ENCODE results near the gene MICAL2.
A peak's percentile ranks its signal among the peaks of the same experiment; 100 is the strongest.

MICAL2 gene

DNA sequence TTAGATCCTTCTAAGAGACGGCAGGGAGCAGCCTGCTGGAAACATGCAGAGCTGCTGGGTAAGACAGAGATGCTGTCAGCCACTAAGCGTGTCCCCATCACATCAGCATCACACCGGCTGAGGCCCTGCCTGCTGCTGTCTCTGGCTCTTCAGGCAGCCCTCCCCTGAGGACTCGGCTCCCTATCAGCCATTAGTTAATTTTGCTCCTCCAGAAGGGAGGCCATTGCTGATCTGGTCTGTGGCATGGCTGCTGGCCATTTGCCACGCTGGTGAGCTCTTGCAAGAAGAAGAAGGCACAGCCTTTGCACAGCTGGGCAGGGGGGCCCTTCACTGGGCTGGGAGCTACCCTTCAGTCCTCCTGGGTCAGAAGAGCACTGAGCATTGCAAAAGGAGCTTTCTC, 135.8 kb downstream of the MICAL2 start:
- TF ChIP-seq MAX (IDR thresholded peaks at IDR 0.05) (no peak), CREB1 (IDR thresholded peaks at IDR 0.05; ENCODE audit: low read depth) (no peak), YY1 (IDR thresholded peaks at IDR 0.05; ENCODE audit: low read depth) (no peak), ZBTB7A (IDR thresholded peaks at IDR 0.05; ENCODE audit: low read depth) (no peak), TAF1 (IDR thresholded peaks at IDR 0.05; ENCODE audit: low read depth) (no peak), EP300 (IDR thresholded peaks at IDR 0.05; ENCODE audit: borderline replicate concordance) (no peak), RAD21 (IDR thresholded peaks at IDR 0.05; ENCODE audit: low read depth) (no peak), TEAD4 (IDR thresholded peaks at IDR 0.05) (no peak), NFIC (IDR thresholded peaks at IDR 0.05) (no peak), CEBPB (IDR thresholded peaks at IDR 0.05) (no peak), TCF12 (IDR thresholded peaks at IDR 0.05; ENCODE audit: low read depth) (no peak), FOXM1 (IDR thresholded peaks at IDR 0.05; ENCODE audit: borderline replicate concordance, low read depth) (no peak), EGR1 (IDR thresholded peaks at IDR 0.05) (no peak)
- TF ChIP-seq, protein P1, sequence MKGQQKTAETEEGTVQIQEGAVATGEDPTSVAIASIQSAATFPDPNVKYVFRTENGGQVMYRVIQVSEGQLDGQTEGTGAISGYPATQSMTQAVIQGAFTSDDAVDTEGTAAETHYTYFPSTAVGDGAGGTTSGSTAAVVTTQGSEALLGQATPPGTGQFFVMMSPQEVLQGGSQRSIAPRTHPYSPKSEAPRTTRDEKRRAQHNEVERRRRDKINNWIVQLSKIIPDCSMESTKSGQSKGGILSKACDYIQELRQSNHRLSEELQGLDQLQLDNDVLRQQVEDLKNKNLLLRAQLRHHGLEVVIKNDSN (IDR thresholded peaks at IDR 0.05) = no peak
- TF ChIP-seq, protein P2, sequence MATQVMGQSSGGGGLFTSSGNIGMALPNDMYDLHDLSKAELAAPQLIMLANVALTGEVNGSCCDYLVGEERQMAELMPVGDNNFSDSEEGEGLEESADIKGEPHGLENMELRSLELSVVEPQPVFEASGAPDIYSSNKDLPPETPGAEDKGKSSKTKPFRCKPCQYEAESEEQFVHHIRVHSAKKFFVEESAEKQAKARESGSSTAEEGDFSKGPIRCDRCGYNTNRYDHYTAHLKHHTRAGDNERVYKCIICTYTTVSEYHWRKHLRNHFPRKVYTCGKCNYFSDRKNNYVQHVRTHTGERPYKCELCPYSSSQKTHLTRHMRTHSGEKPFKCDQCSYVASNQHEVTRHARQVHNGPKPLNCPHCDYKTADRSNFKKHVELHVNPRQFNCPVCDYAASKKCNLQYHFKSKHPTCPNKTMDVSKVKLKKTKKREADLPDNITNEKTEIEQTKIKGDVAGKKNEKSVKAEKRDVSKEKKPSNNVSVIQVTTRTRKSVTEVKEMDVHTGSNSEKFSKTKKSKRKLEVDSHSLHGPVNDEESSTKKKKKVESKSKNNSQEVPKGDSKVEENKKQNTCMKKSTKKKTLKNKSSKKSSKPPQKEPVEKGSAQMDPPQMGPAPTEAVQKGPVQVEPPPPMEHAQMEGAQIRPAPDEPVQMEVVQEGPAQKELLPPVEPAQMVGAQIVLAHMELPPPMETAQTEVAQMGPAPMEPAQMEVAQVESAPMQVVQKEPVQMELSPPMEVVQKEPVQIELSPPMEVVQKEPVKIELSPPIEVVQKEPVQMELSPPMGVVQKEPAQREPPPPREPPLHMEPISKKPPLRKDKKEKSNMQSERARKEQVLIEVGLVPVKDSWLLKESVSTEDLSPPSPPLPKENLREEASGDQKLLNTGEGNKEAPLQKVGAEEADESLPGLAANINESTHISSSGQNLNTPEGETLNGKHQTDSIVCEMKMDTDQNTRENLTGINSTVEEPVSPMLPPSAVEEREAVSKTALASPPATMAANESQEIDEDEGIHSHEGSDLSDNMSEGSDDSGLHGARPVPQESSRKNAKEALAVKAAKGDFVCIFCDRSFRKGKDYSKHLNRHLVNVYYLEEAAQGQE (IDR thresholded peaks at IDR 0.05; ENCODE audit: low read depth) = no peak

- TF ChIP-seq ZBTB7A (IDR thresholded peaks at IDR 0.05; ENCODE audit: low read depth) (no peak), EP300 (IDR thresholded peaks at IDR 0.05; ENCODE audit: borderline replicate concordance) (no peak), EGR1 (IDR thresholded peaks at IDR 0.05) (no peak), YY1 (IDR thresholded peaks at IDR 0.05; ENCODE audit: low read depth) (no peak), TCF12 (IDR thresholded peaks at IDR 0.05; ENCODE audit: low read depth) (no peak), TAF1 (IDR thresholded peaks at IDR 0.05; ENCODE audit: low read depth) (no peak), NFIC (IDR thresholded peaks at IDR 0.05) (no peak), FOXM1 (IDR thresholded peaks at IDR 0.05; ENCODE audit: borderline replicate concordance, low read depth) (no peak), CEBPB (IDR thresholded peaks at IDR 0.05) (no peak), MAX (IDR thresholded peaks at IDR 0.05) (no peak), RAD21 (IDR thresholded peaks at IDR 0.05; ENCODE audit: low read depth) (no peak)
- TF ChIP-seq, protein P1 (IDR thresholded peaks at IDR 0.05) = no peak
Measured at GRCh38 chr11:12246989-12247388, 136.6 kb downstream of the MICAL2 start.

- TF ChIP-seq CEBPB (IDR thresholded peaks at IDR 0.05) = no peak
- TF ChIP-seq, protein P1 (IDR thresholded peaks at IDR 0.05) = no peak
- TF ChIP-seq NFIC (IDR thresholded peaks at IDR 0.05) = no peak
- no peak for TF ChIP-seq EGR1 (IDR thresholded peaks at IDR 0.05)
- TF ChIP-seq MAX (IDR thresholded peaks at IDR 0.05) = no peak
- TF ChIP-seq TAF1 (IDR thresholded peaks at IDR 0.05; ENCODE audit: low read depth) = no peak
Measured at GRCh38 chr11:12247543-12248254, 137.3 kb downstream of the MICAL2 start.

DNA sequence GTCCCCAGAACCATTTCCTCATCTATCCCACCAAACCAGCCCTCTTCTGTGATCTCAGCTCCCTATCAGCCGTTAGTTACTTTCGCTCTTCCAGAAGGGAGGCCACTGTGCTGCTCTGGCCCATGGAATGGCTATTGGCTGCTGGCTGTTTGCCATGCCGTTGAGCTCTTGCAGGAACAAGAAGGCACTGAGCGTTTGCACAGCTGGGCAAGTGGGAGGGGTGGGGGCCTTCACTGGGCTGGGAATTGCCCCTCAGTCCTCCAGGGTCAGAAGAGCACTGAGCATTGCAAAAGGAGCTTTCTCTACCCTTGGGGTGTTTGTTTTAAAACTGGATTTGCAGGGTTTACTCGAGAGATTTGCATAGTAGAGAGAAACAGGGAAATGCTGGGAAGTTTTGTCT, 137.9 kb downstream of the MICAL2 start:
- TF ChIP-seq YY1 (IDR thresholded peaks at IDR 0.05; ENCODE audit: low read depth) (no peak), MAX (IDR thresholded peaks at IDR 0.05) (peak; percentile 13; the same call in 1 of the 2 replicates), NFIC (IDR thresholded peaks at IDR 0.05) (peak; percentile 47; the same call in 1 of the 2 replicates), CEBPB (IDR thresholded peaks at IDR 0.05) (no peak), FOXM1 (IDR thresholded peaks at IDR 0.05; ENCODE audit: borderline replicate concordance, low read depth) (no peak), TCF12 (IDR thresholded peaks at IDR 0.05; ENCODE audit: low read depth) (peak; percentile 63)
- TF ChIP-seq, protein P2 (IDR thresholded peaks at IDR 0.05; ENCODE audit: low read depth) = no peak

- peak; percentile 99 for TF ChIP-seq NFIC (IDR thresholded peaks at IDR 0.05)
- TF ChIP-seq CREB1 (IDR thresholded peaks at IDR 0.05; ENCODE audit: low read depth) = no peak
- no peak for TF ChIP-seq ZBTB7A (IDR thresholded peaks at IDR 0.05; ENCODE audit: low read depth)
- TF ChIP-seq, protein P2 (IDR thresholded peaks at IDR 0.05; ENCODE audit: low read depth) = no peak
- peak; percentile 100 for TF ChIP-seq MAX (IDR thresholded peaks at IDR 0.05)
- TF ChIP-seq TAF1 (IDR thresholded peaks at IDR 0.05; ENCODE audit: low read depth) = 0 out of 2 replicates have a peak, but pooled peaks have one; percentile 22
- peak; percentile 99 for TF ChIP-seq TCF12 (IDR thresholded peaks at IDR 0.05; ENCODE audit: low read depth)
- peak; percentile 60; the same call in 1 of the 2 replicates for TF ChIP-seq FOXM1 (IDR thresholded peaks at IDR 0.05; ENCODE audit: borderline replicate concordance, low read depth)
- 0 out of 2 replicates have a peak, but pooled peaks have one; percentile 15 for TF ChIP-seq CEBPB (IDR thresholded peaks at IDR 0.05)
- TF ChIP-seq, protein P1 (IDR thresholded peaks at IDR 0.05) = peak; percentile 88
- TF ChIP-seq EGR1 (IDR thresholded peaks at IDR 0.05) = no peak
- peak; percentile 85 for TF ChIP-seq TEAD4 (IDR thresholded peaks at IDR 0.05)
- TF ChIP-seq EP300 (IDR thresholded peaks at IDR 0.05; ENCODE audit: borderline replicate concordance) = peak; percentile 91
Measured at GRCh38 chr11:12249590-12250260, 139.3 kb downstream of the MICAL2 start.

Data from Ishikawa (cell line).